ENCODE measurements around the gene CRACDL.

Gene CRACDL

GRCh38 chr2:98894331-98895000 is 41.6 kb downstream of the CRACDL start:
- H3K27ac ChIP-seq = no peak overlapping the region
- TF ChIP-seq ZFX (IDR thresholded peaks at IDR 0.05; ENCODE audit: borderline replicate concordance) (no peak), CTCF (IDR thresholded peaks at IDR 0.05) (no peak)

- TF ChIP-seq ZFX (IDR thresholded peaks at IDR 0.05; ENCODE audit: borderline replicate concordance) (no peak), CTCF (IDR thresholded peaks at IDR 0.05) (no peak)
- H3K27ac ChIP-seq = no peak overlapping the region
Observed at GRCh38 chr2:98893911-98894321, 42.1 kb downstream of the CRACDL start.

GRCh38 chr2:98892871-98893270 is 43.2 kb downstream of the CRACDL start:
- TF ChIP-seq CTCF (IDR thresholded peaks at IDR 0.05) (no peak), ZFX (IDR thresholded peaks at IDR 0.05; ENCODE audit: borderline replicate concordance) (no peak)
- H3K27ac ChIP-seq = no peak overlapping the region

- TF ChIP-seq ZFX (IDR thresholded peaks at IDR 0.05; ENCODE audit: borderline replicate concordance) = no peak
- TF ChIP-seq CTCF (IDR thresholded peaks at IDR 0.05) = no peak
- no peak overlapping the region for H3K27ac ChIP-seq
Observed at GRCh38 chr2:98891591-98891990, 44.4 kb downstream of the CRACDL start.

GRCh38 chr2:98886066-98886554 is 49.9 kb downstream of the CRACDL start:
- TF ChIP-seq ZFX (IDR thresholded peaks at IDR 0.05; ENCODE audit: borderline replicate concordance) = no peak
- no peak for TF ChIP-seq CTCF (IDR thresholded peaks at IDR 0.05)
- H3K27ac ChIP-seq = no peak overlapping the region

GRCh38 chr2:98884658-98885057 is 51.4 kb downstream of the CRACDL start:
- no peak for TF ChIP-seq CTCF (IDR thresholded peaks at IDR 0.05)
- no peak overlapping the region for H3K27ac ChIP-seq

- H3K27ac ChIP-seq = no peak overlapping the region
- TF ChIP-seq ZFX (IDR thresholded peaks at IDR 0.05; ENCODE audit: borderline replicate concordance) (no peak), CTCF (IDR thresholded peaks at IDR 0.05) (no peak)
Observed at GRCh38 chr2:98883780-98884211, 52.2 kb downstream of the CRACDL start.
